ENCODE data around the gene WWOX.

The WWOX gene

DNA sequence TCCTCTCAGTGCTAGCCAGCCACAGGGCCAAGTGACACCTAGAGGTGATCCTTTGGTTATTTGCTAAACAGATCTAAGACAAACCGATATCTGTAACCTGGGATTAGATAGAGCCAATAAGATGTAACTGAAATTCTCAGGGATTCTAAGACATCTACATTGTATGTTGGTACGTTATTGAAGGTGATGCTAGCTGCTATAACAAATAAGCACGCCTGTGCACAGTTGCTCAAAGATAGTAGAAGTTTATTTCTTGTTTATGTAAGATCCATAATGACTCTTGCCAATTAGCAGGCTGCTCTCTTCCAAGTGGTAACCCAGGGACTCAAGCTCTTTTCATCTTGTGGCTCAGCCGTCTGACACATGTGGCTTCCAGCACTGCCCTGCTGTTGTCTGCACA, 370.3 kb downstream of the WWOX start:
- TF ChIP-seq SIN3A (IDR thresholded peaks at IDR 0.05; ENCODE audit: borderline replicate concordance, insufficient read depth, low read length) (no peak), FOXP2 (optimal IDR thresholded peaks at IDR 0.05; ENCODE audit: borderline replicate concordance, extremely low read depth, extremely low read length, insufficient read depth) (no peak), TAF1 (IDR thresholded peaks at IDR 0.05; ENCODE audit: borderline replicate concordance, insufficient read depth, low read length) (no peak), POLR2AphosphoS5 (IDR thresholded peaks at IDR 0.05; ENCODE audit: low read depth, low read length) (no peak)
- TF ChIP-seq, protein P1, sequence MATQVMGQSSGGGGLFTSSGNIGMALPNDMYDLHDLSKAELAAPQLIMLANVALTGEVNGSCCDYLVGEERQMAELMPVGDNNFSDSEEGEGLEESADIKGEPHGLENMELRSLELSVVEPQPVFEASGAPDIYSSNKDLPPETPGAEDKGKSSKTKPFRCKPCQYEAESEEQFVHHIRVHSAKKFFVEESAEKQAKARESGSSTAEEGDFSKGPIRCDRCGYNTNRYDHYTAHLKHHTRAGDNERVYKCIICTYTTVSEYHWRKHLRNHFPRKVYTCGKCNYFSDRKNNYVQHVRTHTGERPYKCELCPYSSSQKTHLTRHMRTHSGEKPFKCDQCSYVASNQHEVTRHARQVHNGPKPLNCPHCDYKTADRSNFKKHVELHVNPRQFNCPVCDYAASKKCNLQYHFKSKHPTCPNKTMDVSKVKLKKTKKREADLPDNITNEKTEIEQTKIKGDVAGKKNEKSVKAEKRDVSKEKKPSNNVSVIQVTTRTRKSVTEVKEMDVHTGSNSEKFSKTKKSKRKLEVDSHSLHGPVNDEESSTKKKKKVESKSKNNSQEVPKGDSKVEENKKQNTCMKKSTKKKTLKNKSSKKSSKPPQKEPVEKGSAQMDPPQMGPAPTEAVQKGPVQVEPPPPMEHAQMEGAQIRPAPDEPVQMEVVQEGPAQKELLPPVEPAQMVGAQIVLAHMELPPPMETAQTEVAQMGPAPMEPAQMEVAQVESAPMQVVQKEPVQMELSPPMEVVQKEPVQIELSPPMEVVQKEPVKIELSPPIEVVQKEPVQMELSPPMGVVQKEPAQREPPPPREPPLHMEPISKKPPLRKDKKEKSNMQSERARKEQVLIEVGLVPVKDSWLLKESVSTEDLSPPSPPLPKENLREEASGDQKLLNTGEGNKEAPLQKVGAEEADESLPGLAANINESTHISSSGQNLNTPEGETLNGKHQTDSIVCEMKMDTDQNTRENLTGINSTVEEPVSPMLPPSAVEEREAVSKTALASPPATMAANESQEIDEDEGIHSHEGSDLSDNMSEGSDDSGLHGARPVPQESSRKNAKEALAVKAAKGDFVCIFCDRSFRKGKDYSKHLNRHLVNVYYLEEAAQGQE (IDR thresholded peaks at IDR 0.05; ENCODE audit: insufficient read depth in 1 of 2, low read depth in 2 of 2, low read length in 2 of 2) = no peak

DNA sequence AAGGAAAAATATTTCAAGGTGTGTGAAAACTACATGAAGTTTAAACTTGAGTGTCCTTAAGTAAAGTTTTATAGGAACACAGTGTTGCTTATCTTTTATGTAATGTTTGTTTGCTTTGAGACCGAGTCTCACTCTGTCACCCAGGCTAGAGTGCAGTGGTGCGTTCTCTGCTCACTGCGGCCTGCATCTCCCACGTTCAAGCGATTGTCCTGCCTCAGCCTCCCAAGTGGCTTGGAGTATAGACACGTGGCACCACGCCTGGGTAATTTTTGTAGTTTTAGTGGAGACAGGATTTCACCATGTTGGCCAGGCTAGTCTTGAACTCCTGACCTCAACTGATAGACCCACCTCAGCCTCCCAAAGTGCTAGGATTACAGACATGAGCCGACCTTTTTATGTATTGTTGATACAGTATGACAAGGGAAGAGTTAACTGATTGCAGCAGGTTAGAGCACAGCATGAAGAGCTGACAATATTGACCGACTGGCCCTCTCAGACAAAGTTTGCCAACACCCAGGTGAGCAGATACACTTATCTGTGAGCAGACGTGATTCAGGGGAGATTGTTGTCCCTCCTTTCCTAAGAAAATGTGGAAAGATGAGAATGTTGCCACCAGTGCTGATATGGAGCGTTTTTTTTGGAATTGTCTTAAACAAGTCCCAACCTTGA, 373.7 kb downstream of the WWOX start:
- TF ChIP-seq TAF1 (IDR thresholded peaks at IDR 0.05; ENCODE audit: borderline replicate concordance, insufficient read depth, low read length) (no peak), FOXP2 (optimal IDR thresholded peaks at IDR 0.05; ENCODE audit: borderline replicate concordance, extremely low read depth, extremely low read length, insufficient read depth) (no peak), POLR2AphosphoS5 (IDR thresholded peaks at IDR 0.05; ENCODE audit: low read depth, low read length) (no peak), SIN3A (IDR thresholded peaks at IDR 0.05; ENCODE audit: borderline replicate concordance, insufficient read depth, low read length) (no peak)
- TF ChIP-seq, protein P1 (IDR thresholded peaks at IDR 0.05; ENCODE audit: insufficient read depth in 1 of 2, low read depth in 2 of 2, low read length in 2 of 2) = no peak

DNA sequence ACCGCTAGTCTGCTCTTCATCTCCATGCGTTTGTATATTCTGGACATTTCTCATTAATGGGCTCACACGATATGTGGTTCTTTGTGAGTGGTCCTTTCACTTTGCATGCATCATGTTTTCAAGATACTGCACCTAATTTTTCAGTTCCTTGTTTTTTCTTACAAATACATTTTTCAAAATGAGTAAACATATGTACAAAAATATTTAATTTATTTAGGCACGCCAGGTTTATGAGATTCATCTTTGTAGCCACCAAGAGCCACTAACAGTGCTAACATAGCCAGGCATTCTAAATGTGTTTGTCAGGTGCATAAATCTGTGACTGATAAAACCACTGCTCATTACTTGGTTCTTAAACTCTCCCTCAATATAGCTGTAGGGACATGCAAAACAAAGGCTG, 375.3 kb downstream of the WWOX start:
- TF ChIP-seq TAF1 (IDR thresholded peaks at IDR 0.05; ENCODE audit: borderline replicate concordance, insufficient read depth, low read length) (no peak), POLR2AphosphoS5 (IDR thresholded peaks at IDR 0.05; ENCODE audit: low read depth, low read length) (no peak), FOXP2 (optimal IDR thresholded peaks at IDR 0.05; ENCODE audit: borderline replicate concordance, extremely low read depth, extremely low read length, insufficient read depth) (no peak), SIN3A (IDR thresholded peaks at IDR 0.05; ENCODE audit: borderline replicate concordance, insufficient read depth, low read length) (no peak)
- TF ChIP-seq, protein P1 (IDR thresholded peaks at IDR 0.05; ENCODE audit: insufficient read depth in 1 of 2, low read depth in 2 of 2, low read length in 2 of 2) = no peak

DNA sequence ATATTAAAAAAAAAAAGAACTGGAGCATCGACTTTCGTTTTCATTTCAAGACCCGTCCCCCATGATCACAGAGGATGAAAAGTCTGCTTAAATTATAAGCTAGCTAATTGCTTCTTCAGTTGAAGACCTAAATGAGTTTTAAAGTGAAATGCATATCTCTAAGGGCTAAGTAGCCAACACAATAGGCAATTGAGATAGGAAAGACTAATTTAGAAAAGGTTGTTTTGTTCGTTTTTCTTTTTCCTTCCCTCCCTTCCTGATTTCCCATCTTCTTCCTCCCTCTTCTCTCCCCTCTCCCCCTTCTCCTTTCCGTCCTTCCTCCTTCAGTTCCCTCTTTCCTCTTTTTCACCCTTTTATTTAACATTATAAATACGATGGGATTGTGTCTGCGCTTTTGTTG, 377.2 kb downstream of the WWOX start:
- TF ChIP-seq SIN3A (IDR thresholded peaks at IDR 0.05; ENCODE audit: borderline replicate concordance, insufficient read depth, low read length) = no peak
- TF ChIP-seq TAF1 (IDR thresholded peaks at IDR 0.05; ENCODE audit: borderline replicate concordance, insufficient read depth, low read length) = no peak
- no peak for TF ChIP-seq FOXP2 (optimal IDR thresholded peaks at IDR 0.05; ENCODE audit: borderline replicate concordance, extremely low read depth, extremely low read length, insufficient read depth)
- TF ChIP-seq, protein P1 (IDR thresholded peaks at IDR 0.05; ENCODE audit: insufficient read depth in 1 of 2, low read depth in 2 of 2, low read length in 2 of 2) = no peak
- TF ChIP-seq POLR2AphosphoS5 (IDR thresholded peaks at IDR 0.05; ENCODE audit: low read depth, low read length) = no peak
